Pancreas (tissue), 10 donors: ENCODE measurements around the gene PPFIA2. TPM values are rescaled to one million over a fixed set of nuclear protein-coding genes. Genes with fewer than 3 reads are reported as not detected.

Source experiments
- ATAC-seq, 4 donors: fragments of 200-7000 bp; cut with Tn5 transposase; one replicate each; pipeline versions ENCODE4 v1.8.0 to v1.9.1; 2020; ENCODE audit warnings: mild to moderate bottlenecking in 4 of 4, moderate library complexity in 4 of 4
- DNase-seq, 6 donors: peaks; one replicate each; pipeline ENCODE4 v3.0.0-alpha.2; 2020
- FAIRE-seq: peaks from 2 replicates; lab custom pipeline; 2012; peaks lifted over from hg19 to GRCh38; lab: Jason Lieb, UNC
- H3K27ac ChIP-seq, 4 donors: fragments of 200-600 bp; sonication (generic); 1 replicate in 3 of 4; 2 replicates in 1 of 4; pipeline versions ENCODE4 v1.5.0 to v1.8.0; 2020
- H3K27me3 ChIP-seq, 4 donors: fragments of 200-600 bp; one replicate each; pipeline ENCODE4 v1.8.0; 2021
- H3K36me3 ChIP-seq, 3 donors: fragments of 200-600 bp; sonication (generic) in 1 of 3; one replicate each; pipeline versions ENCODE4 v1.5.0 to v1.8.0; 2020 to 2021
- H3K4me1 ChIP-seq, 3 donors: fragments of 200-600 bp; one replicate each; pipeline ENCODE4 v1.8.0; 2021
- H3K4me3 ChIP-seq, 4 donors: fragments of 200-600 bp; sonication (generic) in 2 of 4; one replicate each; pipeline versions ENCODE4 v1.5.0 to v1.8.0; 2020 to 2021
- H3K9me3 ChIP-seq, 4 donors: fragments of 200-600 bp; one replicate each; pipeline ENCODE4 v1.8.0; 2021
- WGBS, 2 donors: extraction: QIAGEN DNeasy Blood & Tissue Kit; methylation state at CpG; one replicate each; pipeline ENCODE4 v1.1.7; 2013; 5-methylcytosine and 5-hydroxymethylcytosine counted together
- intact Hi-C, 3 donors: fragments of 100-400 bp; cut with DNase I; formaldehyde crosslinking; loops; one replicate each; pipeline versions ENCODE4 v1.11.1 to v1.14.2; 2022
- polyA plus RNA-seq, 2 donors: library from polyadenylated mRNA; stranded (reverse); fragments of 200-250 nt; gene quantifications; one replicate each; pipeline ENCODE4 v1.2.3, GENCODE V29; 2013
- total RNA-seq, 6 donors: library from RNA; stranded (reverse); fragmentation: NEBNext Ultra II Directional in 4 of 6; extraction: Animal tissue kit (Norgen Biotek cat#: 25700) in 4 of 6; gene quantifications; one replicate each; pipeline versions ENCODE4 v1.2.1 to v1.2.4, GENCODE V29; 2021 to 2023
- TF ChIP-seq, protein P1 (sequence below), 4 donors: fragments of 200-600 bp; sonication (generic) in 3 of 4; IDR thresholded peaks; one replicate each; pipeline versions ENCODE4 v1.5.0 to v1.8.0; 2021; ENCODE audit warnings: antibody characterized with exemption in 4 of 4
- donor health status: healthy with polysubstance abuse.
- donor health status: DM: no; HTN: no; CAD: no; lungs with moderate emphysema.
- donor health status: DM: no; HTN: no; CAD: no.
- donor health status: control.
- donor health status: control.
- donor health status: Bipolar disorder and iron deficiency.
- donor health status: DM: yes; HTN: yes; CAD: no.
- donor health status: DM: no; HTN: no; CAD: no.
- donor health status: DM: no; HTN: no; CAD: no.
- donor health status: DM: yes; HTN: yes; CAD: no.

PPFIA2 gene
- total and polyA plus RNA-seq, 8 donors: 0.35 to 1.9 (median 0.55) TPM; not detected in 1

DNA sequence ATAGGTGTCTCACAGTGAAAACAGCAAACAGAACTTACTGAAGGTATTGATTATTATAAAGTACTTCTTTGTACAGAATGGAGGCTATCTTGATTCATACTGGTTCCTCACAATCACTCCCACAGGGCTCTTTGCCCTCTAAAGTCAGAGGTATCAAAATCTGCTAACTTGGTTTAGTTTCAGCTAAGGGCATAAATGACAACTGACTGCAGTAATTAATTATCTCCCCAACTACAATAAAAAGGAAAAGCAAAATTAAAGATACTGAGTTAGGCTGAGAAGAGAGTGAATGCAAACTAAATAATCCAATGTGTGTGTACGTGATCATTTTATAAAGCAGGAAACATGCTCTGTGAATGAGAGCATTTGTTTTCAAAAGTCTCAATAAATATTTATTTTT, 342.6 kb downstream of the PPFIA2 start:
- H3K27me3 ChIP-seq: no peaks in the 10 kb centered on the region
- H3K9me3 ChIP-seq: no peaks in the 10 kb centered on the region
- no peaks in the 10 kb centered on the region for H3K36me3 ChIP-seq
- FAIRE-seq: no peak
- no peaks in the 10 kb centered on the region for H3K4me1 ChIP-seq
- WGBS, 2 donors: 63 to 67% methylated on average over 1 of the region's 1 CpG
- intact Hi-C loops: no loop called here
- DNase-seq: no peak
- no peak overlapping the region for H3K27ac ChIP-seq
- H3K4me3 ChIP-seq: no peak overlapping the region
- ATAC-seq: no peak
- TF ChIP-seq, protein P1, sequence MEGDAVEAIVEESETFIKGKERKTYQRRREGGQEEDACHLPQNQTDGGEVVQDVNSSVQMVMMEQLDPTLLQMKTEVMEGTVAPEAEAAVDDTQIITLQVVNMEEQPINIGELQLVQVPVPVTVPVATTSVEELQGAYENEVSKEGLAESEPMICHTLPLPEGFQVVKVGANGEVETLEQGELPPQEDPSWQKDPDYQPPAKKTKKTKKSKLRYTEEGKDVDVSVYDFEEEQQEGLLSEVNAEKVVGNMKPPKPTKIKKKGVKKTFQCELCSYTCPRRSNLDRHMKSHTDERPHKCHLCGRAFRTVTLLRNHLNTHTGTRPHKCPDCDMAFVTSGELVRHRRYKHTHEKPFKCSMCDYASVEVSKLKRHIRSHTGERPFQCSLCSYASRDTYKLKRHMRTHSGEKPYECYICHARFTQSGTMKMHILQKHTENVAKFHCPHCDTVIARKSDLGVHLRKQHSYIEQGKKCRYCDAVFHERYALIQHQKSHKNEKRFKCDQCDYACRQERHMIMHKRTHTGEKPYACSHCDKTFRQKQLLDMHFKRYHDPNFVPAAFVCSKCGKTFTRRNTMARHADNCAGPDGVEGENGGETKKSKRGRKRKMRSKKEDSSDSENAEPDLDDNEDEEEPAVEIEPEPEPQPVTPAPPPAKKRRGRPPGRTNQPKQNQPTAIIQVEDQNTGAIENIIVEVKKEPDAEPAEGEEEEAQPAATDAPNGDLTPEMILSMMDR (IDR thresholded peaks at IDR 0.05): no peak

DNA sequence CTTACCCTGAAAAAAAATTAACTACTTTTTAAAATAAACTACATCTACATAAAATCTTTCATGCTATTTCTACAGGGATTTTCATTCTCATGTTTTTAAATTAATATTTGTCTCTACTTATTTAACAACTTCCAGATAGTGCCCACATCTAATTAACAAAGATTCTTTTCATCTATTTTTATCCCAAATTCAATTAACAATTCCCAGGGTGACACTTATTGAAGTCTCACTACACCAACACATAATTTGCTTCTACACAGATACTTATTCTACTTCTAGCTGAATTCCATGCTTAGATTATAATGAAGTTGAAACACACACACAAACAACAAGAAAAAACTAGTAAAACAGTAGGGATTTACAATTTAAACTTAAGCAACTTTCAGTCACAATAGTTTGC, 344.7 kb downstream of the PPFIA2 start:
- TF ChIP-seq, protein P1 (IDR thresholded peaks at IDR 0.05): no peak
- no peak for DNase-seq
- no peaks in the 10 kb centered on the region for H3K36me3 ChIP-seq
- H3K27me3 ChIP-seq: no peaks in the 10 kb centered on the region
- no peak for ATAC-seq
- FAIRE-seq: no peak
- H3K4me3 ChIP-seq: no peak overlapping the region
- intact Hi-C loops: no loop called here
- H3K9me3 ChIP-seq: no peaks in the 10 kb centered on the region
- no peak overlapping the region for H3K27ac ChIP-seq
- H3K4me1 ChIP-seq: no peaks in the 10 kb centered on the region

DNA sequence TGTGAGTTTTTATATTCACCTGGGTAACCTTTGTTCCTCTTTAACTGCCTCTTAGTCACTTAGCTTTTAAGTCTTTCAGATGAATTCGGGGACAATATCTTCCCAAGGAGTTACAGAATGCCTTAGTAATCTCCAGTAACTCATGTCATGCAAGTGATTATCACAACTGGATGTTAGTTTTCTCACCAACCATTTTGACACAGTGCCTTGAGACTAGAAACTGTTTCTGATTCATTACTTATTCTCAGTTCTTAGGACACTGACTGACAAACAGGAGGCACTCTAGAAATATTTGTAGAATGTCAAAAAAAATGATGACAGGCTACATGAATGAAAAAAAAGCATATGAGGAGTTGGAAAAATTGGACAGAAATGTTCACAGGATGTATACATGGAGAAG, 346.2 kb downstream of the PPFIA2 start:
- Histone ChIP-seq H3K36me3 (no peaks in the 10 kb centered on the region), H3K4me1 (no peaks in the 10 kb centered on the region), H3K4me3 (no peak overlapping the region), H3K27me3 (no peaks in the 10 kb centered on the region), H3K27ac (no peak overlapping the region), H3K9me3 (no peaks in the 10 kb centered on the region)
- intact Hi-C loops: no loop called here
- DNase-seq: no peak
- no peak for FAIRE-seq
- no peak for ATAC-seq
- 37 to 43% methylated on average over 1 of the region's 1 CpG for WGBS, 2 donors
- TF ChIP-seq, protein P1 (IDR thresholded peaks at IDR 0.05): no peak

DNA sequence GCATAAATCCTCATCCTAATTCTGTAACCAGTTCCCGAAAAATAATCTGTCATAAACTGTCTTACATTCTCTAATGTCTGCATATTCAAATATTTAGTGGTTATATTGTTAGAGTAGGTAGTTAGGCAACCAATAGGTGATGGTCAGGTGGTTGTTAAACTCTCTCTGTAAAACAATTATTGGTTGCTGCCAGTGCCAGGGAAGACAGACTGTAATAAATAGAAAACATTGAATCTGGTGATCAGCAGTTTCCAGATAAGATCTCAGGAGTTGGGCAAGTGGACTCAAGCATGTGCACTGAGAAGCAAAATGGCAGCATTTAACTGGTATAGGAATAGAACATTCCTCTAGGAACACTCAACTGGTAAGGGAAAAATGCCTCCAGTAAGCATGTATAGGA, 355.8 kb downstream of the PPFIA2 start:
- FAIRE-seq (no peak), DNase-seq (no peak), ATAC-seq (no peak)
- Histone ChIP-seq H3K4me1 (no peaks in the 10 kb centered on the region), H3K36me3 (no peaks in the 10 kb centered on the region), H3K27ac (no peak overlapping the region), H3K4me3 (no peak overlapping the region), H3K27me3 (no peaks in the 10 kb centered on the region), H3K9me3 (no peaks in the 10 kb centered on the region)
- TF ChIP-seq, protein P1 (IDR thresholded peaks at IDR 0.05): no peak
- 65 to 67% methylated on average over 1 of the region's 1 CpG for WGBS, 2 donors
- intact Hi-C loops: no loop called here

DNA sequence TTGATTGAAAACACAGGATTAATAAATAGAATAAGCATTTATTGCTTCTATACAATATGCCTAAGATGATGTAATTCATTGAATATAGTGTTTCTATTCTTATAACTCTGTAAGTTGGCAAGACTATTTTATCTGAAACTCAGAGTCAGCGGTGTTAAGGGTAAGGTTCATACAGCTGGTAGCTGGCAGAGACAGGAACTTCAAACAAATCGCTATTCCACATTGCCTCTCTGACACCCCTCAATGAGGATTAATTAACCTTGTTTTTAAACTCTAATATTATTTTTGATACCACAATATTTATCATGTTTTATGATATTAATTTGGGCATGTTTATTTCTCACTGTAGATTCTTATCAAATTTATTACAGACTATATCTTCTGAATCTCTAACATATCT, 357.9 kb downstream of the PPFIA2 start:
- H3K27ac ChIP-seq: no peak overlapping the region
- no peak for FAIRE-seq
- no peaks in the 10 kb centered on the region for H3K9me3 ChIP-seq
- H3K27me3 ChIP-seq: no peaks in the 10 kb centered on the region
- intact Hi-C loops: no loop called here
- H3K4me1 ChIP-seq: no peaks in the 10 kb centered on the region
- TF ChIP-seq, protein P1 (IDR thresholded peaks at IDR 0.05): no peak
- H3K36me3 ChIP-seq: no peaks in the 10 kb centered on the region
- no peak for ATAC-seq
- no peak overlapping the region for H3K4me3 ChIP-seq
- 73 to 91% methylated on average over 2 of the region's 2 CpGs for WGBS, 2 donors
- no peak for DNase-seq
